IMR-90 (cell line): ENCODE measurements around the gene PID1. TPM values are rescaled to one million over a fixed set of nuclear protein-coding genes. Genes with fewer than 3 reads are reported as not detected.

Source experiments
- ATAC-seq: fragments of 200-7000 bp; cut with Tn5 transposase; 2 replicates; pipeline ENCODE4 v1.9.1; 2020; ENCODE audit warnings: low read depth, mild to moderate bottlenecking, moderate library complexity
- BruUV-seq: library from RNA; stranded (reverse); fragments of 400-500 nt; replicated peaks from 2 replicates; lab custom pipeline; 2021; lab: Mats Ljungman, UMichigan
- CTCF ChIA-PET: fragments of 300-600 bp; formaldehyde crosslinking; extraction: SDS; loops from one replicate; lab custom pipeline; 2021; ENCODE audit warnings: antibody characterized with exemption; lab: Yijun Ruan, JAX
- POLR2A ChIA-PET: fragments of 300-600 bp; sonication (Branson Sonifier 250); formaldehyde crosslinking; loops from one replicate; lab custom pipeline; 2022; ENCODE audit warnings: antibody characterized with exemption; ENCODE audit not compliant: unreplicated experiment; lab: Charles Lee
- DNase-seq: peaks from one replicate; pipeline ENCODE4 v3.0.0; 2013
- H2AFZ ChIP-seq: replicated peaks from 2 replicates; pipeline ENCODE3; 2013; ENCODE audit warnings: low read length, mild to moderate bottlenecking; ENCODE audit not compliant: poor library complexity
- H2AK5ac ChIP-seq: 2 replicates; pipeline ENCODE4 v1.6.1; 2013; ENCODE audit warnings: low read depth, low read length, inconsistent platforms
- H2AK9ac ChIP-seq: replicated peaks from 2 replicates; pipeline ENCODE3; 2013; ENCODE audit warnings: mild to moderate bottlenecking, low read depth, low read length, moderate library complexity; ENCODE audit not compliant: poor library complexity
- H2BK120ac ChIP-seq: 2 replicates; pipeline ENCODE4 v1.6.1; 2013; ENCODE audit warnings: low read depth, low read length, inconsistent platforms
- H2BK15ac ChIP-seq: 3 replicates; pipeline ENCODE4 v1.6.1; 2013; ENCODE audit warnings: low read depth, low read length, inconsistent platforms
- H2BK20ac ChIP-seq: 2 replicates; pipeline ENCODE4 v1.6.1; 2013; ENCODE audit warnings: low read depth, mild to moderate bottlenecking, inconsistent platforms, low read length, moderate library complexity
- H2BK5ac ChIP-seq: 2 replicates; pipeline ENCODE4 v1.6.1; 2013; ENCODE audit warnings: mild to moderate bottlenecking, low read depth, low read length, inconsistent platforms; ENCODE audit not compliant: poor library complexity, severe bottlenecking
- H3K14ac ChIP-seq: replicated peaks from 2 replicates; pipeline ENCODE4 v1.6.1; 2013; ENCODE audit warnings: low read depth, low read length, inconsistent platforms
- H3K18ac ChIP-seq: 2 replicates; pipeline ENCODE4 v1.6.1; 2013; ENCODE audit warnings: low read depth, low read length, control low read depth
- H3K23ac ChIP-seq: 2 replicates; pipeline ENCODE4 v1.6.1; 2013; ENCODE audit warnings: low read depth, low read length, inconsistent platforms
- H3K27ac ChIP-seq: 2 replicates; pipeline ENCODE4 v1.5.1; 2013; ENCODE audit warnings: mild to moderate bottlenecking, control low read depth, low read length; ENCODE audit not compliant: insufficient read depth
- H3K27me3 ChIP-seq: 2 replicates; pipeline ENCODE4 v1.6.1; 2013; ENCODE audit warnings: low read length; ENCODE audit not compliant: control insufficient read depth, insufficient read depth
- H3K36me3 ChIP-seq: 2 replicates; pipeline ENCODE4 v1.6.1; 2013; ENCODE audit warnings: low read length, mixed read lengths; ENCODE audit not compliant: control insufficient read depth, insufficient read depth
- H3K4ac ChIP-seq: 2 replicates; pipeline ENCODE4 v1.6.1; 2013; ENCODE audit warnings: low read depth, low read length, inconsistent platforms
- H3K4me1 ChIP-seq: 2 replicates; pipeline ENCODE4 v1.6.1; 2013; ENCODE audit warnings: low read length, mixed read lengths; ENCODE audit not compliant: control insufficient read depth, insufficient read depth
- H3K4me2 ChIP-seq: 2 replicates; pipeline ENCODE4 v1.6.1; 2013; ENCODE audit warnings: low read depth, mild to moderate bottlenecking, control low read depth, low read length, moderate library complexity
- H3K4me3 ChIP-seq: 2 replicates; pipeline ENCODE4 v1.5.1; 2013; ENCODE audit warnings: low read depth, mild to moderate bottlenecking, control low read depth, low read length, moderate library complexity; ENCODE audit not compliant: insufficient read depth
- H3K56ac ChIP-seq: 2 replicates; pipeline ENCODE4 v1.6.1; 2013; ENCODE audit warnings: low read length, inconsistent platforms; ENCODE audit not compliant: insufficient read depth; ENCODE audit errors: extremely low read depth
- H3K79me1 ChIP-seq, 2 experiments: 2 replicates each; pipeline ENCODE4 v1.6.1; 2013; ENCODE audit warnings: low read length in 2 of 2, inconsistent platforms in 1 of 2, low read depth in 1 of 2
- H3K9ac ChIP-seq: 2 replicates; pipeline ENCODE4 v1.6.1; 2013; ENCODE audit warnings: low read depth, low read length, control low read depth
- H3K9me1 ChIP-seq: 2 replicates; pipeline ENCODE4 v1.6.1; 2013; ENCODE audit warnings: low read length, inconsistent platforms; ENCODE audit not compliant: insufficient read depth
- H3K9me3 ChIP-seq: 2 replicates; pipeline ENCODE4 v1.6.1; 2013; ENCODE audit warnings: low read length; ENCODE audit not compliant: control insufficient read depth, insufficient read depth
- H4K20me1 ChIP-seq: 2 replicates; pipeline ENCODE4 v1.6.1; 2013; ENCODE audit warnings: low read length, inconsistent platforms; ENCODE audit not compliant: insufficient read depth
- H4K5ac ChIP-seq: 2 replicates; pipeline ENCODE4 v1.6.1; 2013; ENCODE audit warnings: mild to moderate bottlenecking, low read depth, low read length, control low read depth
- H4K8ac ChIP-seq, 2 experiments: 2 replicates each; pipeline ENCODE4 v1.6.1; 2013; ENCODE audit warnings: low read depth in 2 of 2, low read length in 2 of 2, control low read depth in 1 of 2, inconsistent platforms in 1 of 2
- H4K91ac ChIP-seq: 2 replicates; pipeline ENCODE4 v1.6.1; 2013; ENCODE audit warnings: low read depth, low read length, inconsistent platforms; ENCODE audit not compliant: insufficient read depth
- BHLHE40 ChIP-seq: fragments of 150-350 bp; IDR thresholded peaks from 2 replicates; pipeline ENCODE4 v1.6.1; 2016; ENCODE audit warnings: mild to moderate bottlenecking, low read depth, low read length
- CEBPB ChIP-seq: IDR thresholded peaks from 2 replicates; pipeline ENCODE4 v1.6.1; 2012; ENCODE audit warnings: low read depth, low read length, improper control_type of control experiment
- CHD1 ChIP-seq: IDR thresholded peaks from 2 replicates; pipeline ENCODE4 v1.6.1; 2012; ENCODE audit warnings: low read depth, low read length, improper control_type of control experiment
- FOS ChIP-seq: fragments of 150-350 bp; IDR thresholded peaks from 2 replicates; pipeline ENCODE4 v1.6.1; 2016; ENCODE audit warnings: low read depth, low read length
- MAFK ChIP-seq: IDR thresholded peaks from 2 replicates; pipeline ENCODE4 v1.6.1; 2012; ENCODE audit warnings: low read depth, low read length, improper control_type of control experiment
- MAZ ChIP-seq: IDR thresholded peaks from 2 replicates; pipeline ENCODE4 v1.6.1; 2012; ENCODE audit warnings: low read depth, mild to moderate bottlenecking, low read length, improper control_type of control experiment, moderate library complexity, borderline replicate concordance
- MXI1 ChIP-seq: IDR thresholded peaks from 2 replicates; pipeline ENCODE4 v1.6.1; 2012; ENCODE audit warnings: low read depth, mild to moderate bottlenecking, low read length, moderate library complexity, borderline replicate concordance
- NFE2L2 ChIP-seq: fragments of 150-350 bp; IDR thresholded peaks from 2 replicates; pipeline ENCODE4 v1.6.1; 2016; ENCODE audit warnings: low read depth, mild to moderate bottlenecking, low read length
- POLR2A ChIP-seq: IDR thresholded peaks from 2 replicates; pipeline ENCODE4 v1.6.1; 2012; ENCODE audit warnings: mild to moderate bottlenecking, low read depth, low read length
- RAD21 ChIP-seq: IDR thresholded peaks from 2 replicates; pipeline ENCODE4 v1.6.1; 2012; ENCODE audit warnings: low read length, improper control_type of control experiment
- RCOR1 ChIP-seq: IDR thresholded peaks from 2 replicates; pipeline ENCODE4 v1.6.1; 2012; ENCODE audit warnings: mild to moderate bottlenecking, low read length, improper control_type of control experiment; ENCODE audit not compliant: insufficient replicate concordance
- RFX5 ChIP-seq: IDR thresholded peaks from 2 replicates; pipeline ENCODE4 v1.8.0; 2012; ENCODE audit warnings: low read depth, mild to moderate bottlenecking, low read length, moderate library complexity
- SMC3 ChIP-seq: fragments of 150-350 bp; IDR thresholded peaks from 2 replicates; pipeline ENCODE4 v1.6.1; 2016; ENCODE audit warnings: low read depth, mild to moderate bottlenecking, antibody characterized with exemption, low read length, moderate library complexity
- WGBS, 2 experiments: methylation state at CpG; one replicate each; pipeline versions ENCODE4 v1.1.5 to v1.1.7; 2013; ENCODE audit warnings: missing lambda C conversion rate in 2 of 2; ENCODE audit not compliant: insufficient read length in 1 of 2; ENCODE audit errors: extremely low coverage in 2 of 2; 5-methylcytosine and 5-hydroxymethylcytosine counted together
- dilution Hi-C: fragments of 300-500 bp; cut with HindIII; formaldehyde crosslinking; loops from one replicate; pipeline ENCODE4 v1.14.3; 2018; ENCODE audit warnings: low sequenced_read_pairs; ENCODE audit not compliant: unreplicated experiment
- in situ Hi-C: fragments of 300-500 bp; cut with MboI; formaldehyde crosslinking; loops from 3 replicates; pipeline ENCODE4 v1.14.3; 2019; ENCODE audit warnings: low sequenced_read_pairs, inconsistent platforms, mixed read lengths
- intact Hi-C: fragments of 100-400 bp; cut with micrococcal nuclease; formaldehyde crosslinking; loops from 2 replicates; pipeline ENCODE4 v1.10.0; 2022
- polyA plus RNA-seq, 3 experiments: library from polyadenylated mRNA; depleted of rRNA; stranded (reverse); fragments of >200 nt; gene quantifications; 2 replicates each; pipeline ENCODE4 v1.2.3, GENCODE V29; 2012; ENCODE audit warnings: low replicate concordance in 1 of 3
- total RNA-seq: library from RNA; depleted of rRNA; stranded (reverse); fragments of >200 nt; gene quantifications from 2 replicates; pipeline ENCODE4 v1.2.3, GENCODE V29; 2012
- TF ChIP-seq, protein P1 (sequence below): fragments of 150-350 bp; IDR thresholded peaks from 2 replicates; pipeline ENCODE4 v1.6.1; 2017; ENCODE audit warnings: mild to moderate bottlenecking, antibody characterized with exemption, low read length, low read depth
- TF ChIP-seq, protein P2 (sequence below): conservative IDR thresholded peaks from 2 replicates; pipeline ENCODE4 v1.5.1; 2012; ENCODE audit warnings: mild to moderate bottlenecking, low read depth, low read length, improper control_type of control experiment
- TF ChIP-seq, protein P3 (sequence below): fragments of 150-350 bp; IDR thresholded peaks from 2 replicates; pipeline ENCODE4 v1.6.1; 2016; ENCODE audit warnings: low read depth, mild to moderate bottlenecking, low read length, moderate library complexity, borderline replicate concordance

Gene PID1
- total and polyA plus RNA-seq, 2 of the 4 experiments (the other 2 are of a cell fraction) = 0.90 to 1.9 TPM

DNA sequence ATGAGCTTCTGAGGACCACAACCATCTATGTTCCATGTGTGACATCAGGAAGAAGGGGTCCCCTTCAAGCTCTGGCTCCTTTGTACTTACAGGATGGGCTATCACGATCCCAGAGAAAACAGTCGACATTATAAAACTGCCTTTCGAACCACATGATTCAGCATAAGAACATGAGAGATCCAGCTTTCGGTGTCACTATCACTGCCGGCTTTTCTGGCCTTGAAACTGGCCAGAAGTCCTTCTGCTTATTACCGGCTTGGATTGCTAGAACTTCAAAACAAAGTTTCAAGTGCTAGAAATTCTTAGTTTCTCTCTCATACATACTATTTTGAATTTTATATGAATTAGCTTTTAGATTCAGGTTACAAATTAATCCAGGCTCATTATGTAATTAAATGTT is 138.9 kb downstream of the PID1 start:
- Histone ChIP-seq H3K23ac (no peak overlapping the region), H3K79me1 (no peaks in the 10 kb centered on the region), H3K4ac (no peak overlapping the region), H2BK5ac (no peak overlapping the region), H3K27ac (no peak overlapping the region), H2BK15ac (no peak overlapping the region), H3K14ac (no peak overlapping the region), H3K9ac (no peak overlapping the region), H3K27me3 (no peaks in the 10 kb centered on the region), H3K4me1 (no peaks in the 10 kb centered on the region), H4K8ac (no peak overlapping the region), H3K56ac (no peak overlapping the region), H3K18ac (no peak overlapping the region), H3K4me2 (no peak overlapping the region), H2AK9ac (no peak overlapping the region), H3K9me1 (no peaks in the 10 kb centered on the region), H2AK5ac (no peak overlapping the region), H3K4me3 (no peak overlapping the region), H2BK120ac (no peak overlapping the region), H2BK20ac (no peak overlapping the region), H4K20me1 (no peaks in the 10 kb centered on the region), H4K5ac (no peak overlapping the region), H3K36me3 (no peaks in the 10 kb centered on the region), H3K9me3 (peaks cover 9% of the 10 kb centered on the region), H4K91ac (no peak overlapping the region), H2AFZ (no peak overlapping the region)
- POLR2A ChIA-PET = no interaction called here
- dilution Hi-C loops (no loop called here), intact Hi-C loops (no loop called here), in situ Hi-C loops (no loop called here)
- BruUV-seq = no TSS peak
- TF ChIP-seq RCOR1 (no peak), FOS (no peak), BHLHE40 (no peak), RFX5 (no peak), MAZ (no peak), MAFK (no peak), RAD21 (no peak), CEBPB (no peak), SMC3 (no peak), MXI1 (no peak), NFE2L2 (no peak), POLR2A (no peak), CHD1 (no peak)
- TF ChIP-seq, protein P1, sequence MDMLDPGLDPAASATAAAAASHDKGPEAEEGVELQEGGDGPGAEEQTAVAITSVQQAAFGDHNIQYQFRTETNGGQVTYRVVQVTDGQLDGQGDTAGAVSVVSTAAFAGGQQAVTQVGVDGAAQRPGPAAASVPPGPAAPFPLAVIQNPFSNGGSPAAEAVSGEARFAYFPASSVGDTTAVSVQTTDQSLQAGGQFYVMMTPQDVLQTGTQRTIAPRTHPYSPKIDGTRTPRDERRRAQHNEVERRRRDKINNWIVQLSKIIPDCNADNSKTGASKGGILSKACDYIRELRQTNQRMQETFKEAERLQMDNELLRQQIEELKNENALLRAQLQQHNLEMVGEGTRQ = no peak
- TF ChIP-seq, protein P2, sequence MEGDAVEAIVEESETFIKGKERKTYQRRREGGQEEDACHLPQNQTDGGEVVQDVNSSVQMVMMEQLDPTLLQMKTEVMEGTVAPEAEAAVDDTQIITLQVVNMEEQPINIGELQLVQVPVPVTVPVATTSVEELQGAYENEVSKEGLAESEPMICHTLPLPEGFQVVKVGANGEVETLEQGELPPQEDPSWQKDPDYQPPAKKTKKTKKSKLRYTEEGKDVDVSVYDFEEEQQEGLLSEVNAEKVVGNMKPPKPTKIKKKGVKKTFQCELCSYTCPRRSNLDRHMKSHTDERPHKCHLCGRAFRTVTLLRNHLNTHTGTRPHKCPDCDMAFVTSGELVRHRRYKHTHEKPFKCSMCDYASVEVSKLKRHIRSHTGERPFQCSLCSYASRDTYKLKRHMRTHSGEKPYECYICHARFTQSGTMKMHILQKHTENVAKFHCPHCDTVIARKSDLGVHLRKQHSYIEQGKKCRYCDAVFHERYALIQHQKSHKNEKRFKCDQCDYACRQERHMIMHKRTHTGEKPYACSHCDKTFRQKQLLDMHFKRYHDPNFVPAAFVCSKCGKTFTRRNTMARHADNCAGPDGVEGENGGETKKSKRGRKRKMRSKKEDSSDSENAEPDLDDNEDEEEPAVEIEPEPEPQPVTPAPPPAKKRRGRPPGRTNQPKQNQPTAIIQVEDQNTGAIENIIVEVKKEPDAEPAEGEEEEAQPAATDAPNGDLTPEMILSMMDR = no peak
- TF ChIP-seq, protein P3, sequence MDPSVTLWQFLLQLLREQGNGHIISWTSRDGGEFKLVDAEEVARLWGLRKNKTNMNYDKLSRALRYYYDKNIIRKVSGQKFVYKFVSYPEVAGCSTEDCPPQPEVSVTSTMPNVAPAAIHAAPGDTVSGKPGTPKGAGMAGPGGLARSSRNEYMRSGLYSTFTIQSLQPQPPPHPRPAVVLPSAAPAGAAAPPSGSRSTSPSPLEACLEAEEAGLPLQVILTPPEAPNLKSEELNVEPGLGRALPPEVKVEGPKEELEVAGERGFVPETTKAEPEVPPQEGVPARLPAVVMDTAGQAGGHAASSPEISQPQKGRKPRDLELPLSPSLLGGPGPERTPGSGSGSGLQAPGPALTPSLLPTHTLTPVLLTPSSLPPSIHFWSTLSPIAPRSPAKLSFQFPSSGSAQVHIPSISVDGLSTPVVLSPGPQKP = no peak
- WGBS, 2 experiments = 90% methylated on average over 3 of the region's 6 CpGs; no CpG with 5 or more reads in 1 of the 2 experiments
- DNase-seq = no peak
- CTCF ChIA-PET = no interaction called here
- no peak for ATAC-seq
